HG02938 (cell line): ENCODE results near the gene WNK1.
"Not testable (repeated sequence)": the region's sequence is repeated elsewhere in the genome, so short reads cannot be mapped to it uniquely, and the experiment has no call there.

Source experiments
- ATAC-seq: cut with Tn5 transposase; IDR thresholded peaks from one replicate; pipeline ENCODE4 v1.9.1; 2021; ENCODE audit warnings: mild to moderate bottlenecking, moderate library complexity; ENCODE audit not compliant: unreplicated experiment

WNK1 gene

GRCh38 chr12:751999-752694, at the start of gene WNK1:
Gene WNK1 (plus strand): TSS chr12:752579. CDS start chr12:753566, 987 bp downstream.
- peak; percentile 51 for ATAC-seq

- ATAC-seq: no peak
These were observed 47.7 kb upstream of the WNK1 start for GRCh38 chr12:704516-705242.

- ATAC-seq: not testable (repeated sequence)
These were observed 44.3 kb upstream of the WNK1 start for GRCh38 chr12:708084-708483.

GRCh38 chr12:709455-710020, 42.8 kb upstream of the WNK1 start:
- ATAC-seq: no peak

GRCh38 chr12:712172-712863, 40.1 kb upstream of the WNK1 start:
- ATAC-seq: no peak

GRCh38 chr12:713281-713875, 39.0 kb upstream of the WNK1 start:
- no peak for ATAC-seq

- ATAC-seq: no peak
These were observed 35.9 kb upstream of the WNK1 start for GRCh38 chr12:716506-716905.

- no peak for ATAC-seq
These were observed 33.6 kb upstream of the WNK1 start for GRCh38 chr12:718756-719102.

GRCh38 chr12:720231-720941, 32.0 kb upstream of the WNK1 start:
- no peak for ATAC-seq

- ATAC-seq: no peak
These were observed 28.1 kb upstream of the WNK1 start for GRCh38 chr12:724194-724855.

GRCh38 chr12:725076-725475, 27.3 kb upstream of the WNK1 start:
- no peak for ATAC-seq

- ATAC-seq: no peak
These were observed 25.9 kb upstream of the WNK1 start for GRCh38 chr12:726281-727140.

- ATAC-seq: no peak
These were observed 25.1 kb upstream of the WNK1 start for GRCh38 chr12:727321-727720.

- ATAC-seq: no peak
These were observed 23.6 kb upstream of the WNK1 start for GRCh38 chr12:728781-729180.

- no peak for ATAC-seq
These were observed 23.2 kb upstream of the WNK1 start for GRCh38 chr12:729221-729620.

- ATAC-seq: no peak
These were observed 21.8 kb upstream of the WNK1 start for GRCh38 chr12:730550-730949.

GRCh38 chr12:737122-737739, 15.1 kb upstream of the WNK1 start:
- ATAC-seq: no peak

GRCh38 chr12:738712-739111, 13.7 kb upstream of the WNK1 start:
- ATAC-seq: no peak

GRCh38 chr12:739349-739748, 13.0 kb upstream of the WNK1 start:
- ATAC-seq: no peak
